Measurements from ENCODE around the gene CLOCK.

DNA sequence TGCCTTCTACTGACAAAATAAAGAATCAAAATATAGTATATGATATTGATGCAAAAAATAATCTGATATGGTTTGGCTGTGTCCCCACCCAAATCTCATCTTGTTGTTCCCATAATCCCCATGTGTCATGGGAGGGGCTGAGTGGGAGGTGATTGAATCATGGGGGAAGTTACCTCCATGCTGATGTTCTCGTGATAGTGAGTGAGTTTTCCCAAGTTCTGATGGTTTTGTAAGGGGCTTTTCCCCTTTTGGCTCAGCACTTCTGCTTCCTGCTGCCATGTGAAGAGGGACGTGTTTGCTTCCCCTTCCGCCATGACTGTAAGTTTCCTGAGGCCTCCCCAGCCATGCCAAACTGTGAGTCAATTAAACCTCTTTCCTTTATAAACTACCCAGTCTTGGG is 80.7 kb downstream of the CLOCK start:
- no peak for TF ChIP-seq YY1 (IDR thresholded peaks at IDR 0.05; ENCODE audit: low read depth)
- no peak for TF ChIP-seq FOXM1 (IDR thresholded peaks at IDR 0.05; ENCODE audit: borderline replicate concordance, low read depth)
- no peak for TF ChIP-seq EP300 (IDR thresholded peaks at IDR 0.05; ENCODE audit: borderline replicate concordance)
- no peak for TF ChIP-seq TEAD4 (IDR thresholded peaks at IDR 0.05)
- TF ChIP-seq RAD21 (IDR thresholded peaks at IDR 0.05; ENCODE audit: low read depth), result no peak
- TF ChIP-seq, protein P1, sequence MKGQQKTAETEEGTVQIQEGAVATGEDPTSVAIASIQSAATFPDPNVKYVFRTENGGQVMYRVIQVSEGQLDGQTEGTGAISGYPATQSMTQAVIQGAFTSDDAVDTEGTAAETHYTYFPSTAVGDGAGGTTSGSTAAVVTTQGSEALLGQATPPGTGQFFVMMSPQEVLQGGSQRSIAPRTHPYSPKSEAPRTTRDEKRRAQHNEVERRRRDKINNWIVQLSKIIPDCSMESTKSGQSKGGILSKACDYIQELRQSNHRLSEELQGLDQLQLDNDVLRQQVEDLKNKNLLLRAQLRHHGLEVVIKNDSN (IDR thresholded peaks at IDR 0.05), result no peak
- TF ChIP-seq CEBPB (IDR thresholded peaks at IDR 0.05), result no peak

All from Ishikawa (cell line).